Measurements from ENCODE around the gene GGA3.

Gene GGA3

DNA sequence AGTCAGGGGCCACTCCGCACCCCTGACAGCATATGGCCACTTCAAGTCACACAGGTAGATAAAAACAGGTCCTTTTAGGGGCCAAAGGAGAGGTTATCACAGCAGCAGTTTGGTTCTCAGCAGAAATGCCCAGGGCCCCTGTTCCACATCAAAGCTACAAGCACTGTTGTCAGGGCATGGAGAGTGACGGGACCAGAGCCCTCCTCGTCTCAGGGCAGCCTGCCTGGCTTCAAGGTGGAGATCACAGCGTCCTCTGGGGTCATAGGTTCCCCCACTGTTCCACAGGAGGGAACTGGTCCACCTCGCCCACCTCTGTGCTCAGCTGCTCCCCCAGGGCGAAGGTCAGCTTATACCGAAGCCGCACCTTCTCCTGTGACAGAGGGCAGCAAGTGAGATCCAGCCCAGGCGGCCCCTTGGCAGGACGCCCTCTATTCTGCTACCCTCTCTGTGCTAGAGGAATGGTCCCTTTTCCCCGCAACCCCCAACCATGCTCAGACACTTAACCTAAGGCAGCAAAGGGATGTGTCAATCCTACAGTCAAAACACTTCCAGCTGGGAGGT is 23.3 kb downstream of the GGA3 start:
- TF ChIP-seq CTCF (IDR thresholded peaks at IDR 0.05; ENCODE audit: low read depth, low read length), result no peak
- H3K4me3 ChIP-seq (ENCODE audit: low read depth, low read length), result no peak overlapping the region

DNA sequence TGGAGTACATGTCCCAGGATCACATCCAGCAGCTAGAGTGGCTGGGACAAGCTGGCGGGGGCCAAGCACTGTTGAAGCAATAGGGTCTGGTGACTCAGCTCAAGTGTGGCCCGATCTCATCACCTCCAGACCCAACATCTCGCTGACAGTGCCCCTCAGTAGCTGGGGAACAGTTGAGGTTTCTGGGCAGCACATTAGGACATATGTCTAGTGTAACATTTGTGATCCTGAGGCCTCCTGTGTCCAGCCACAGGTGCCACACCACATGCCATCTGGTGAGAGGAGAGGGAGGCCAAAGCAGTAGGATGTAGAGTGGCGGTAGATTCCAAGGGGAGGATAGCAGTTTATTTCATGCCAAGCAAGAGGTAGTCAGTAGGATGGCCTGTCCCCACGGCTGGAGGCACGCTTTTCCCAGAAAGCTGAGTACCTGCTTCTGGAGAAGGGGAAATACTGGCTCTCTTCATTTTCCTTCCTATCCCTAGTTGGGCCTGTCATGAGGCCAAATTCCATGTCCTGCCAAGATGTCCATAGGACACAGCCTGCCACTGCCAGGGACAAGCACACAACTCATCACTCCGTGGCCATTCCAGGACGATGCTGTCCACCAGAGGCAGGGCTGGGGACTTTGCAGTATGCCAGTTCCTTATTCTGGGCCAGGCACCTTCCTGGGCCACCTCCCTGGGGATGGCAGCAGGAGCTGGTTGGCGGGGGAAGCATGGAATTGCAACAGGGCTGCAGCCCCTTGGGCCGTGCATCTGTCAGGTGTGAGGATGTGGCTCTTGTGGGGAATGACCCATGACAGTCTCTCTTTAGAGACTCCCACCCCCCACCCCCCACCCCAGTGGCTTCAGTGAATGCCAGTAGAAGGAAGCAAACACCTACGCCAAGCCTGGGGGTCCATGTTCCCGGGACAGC is 24.0 kb downstream of the GGA3 start:
- TF ChIP-seq CTCF (IDR thresholded peaks at IDR 0.05; ENCODE audit: low read depth, low read length), result no peak
- no peak overlapping the region for H3K4me3 ChIP-seq (ENCODE audit: low read depth, low read length)

- H3K4me3 ChIP-seq (ENCODE audit: low read depth, low read length), result no peak overlapping the region
- TF ChIP-seq CTCF (IDR thresholded peaks at IDR 0.05; ENCODE audit: low read depth, low read length), result no peak
These were observed 28.6 kb downstream of the GGA3 start for GRCh38 chr17:75232786-75233185.

DNA sequence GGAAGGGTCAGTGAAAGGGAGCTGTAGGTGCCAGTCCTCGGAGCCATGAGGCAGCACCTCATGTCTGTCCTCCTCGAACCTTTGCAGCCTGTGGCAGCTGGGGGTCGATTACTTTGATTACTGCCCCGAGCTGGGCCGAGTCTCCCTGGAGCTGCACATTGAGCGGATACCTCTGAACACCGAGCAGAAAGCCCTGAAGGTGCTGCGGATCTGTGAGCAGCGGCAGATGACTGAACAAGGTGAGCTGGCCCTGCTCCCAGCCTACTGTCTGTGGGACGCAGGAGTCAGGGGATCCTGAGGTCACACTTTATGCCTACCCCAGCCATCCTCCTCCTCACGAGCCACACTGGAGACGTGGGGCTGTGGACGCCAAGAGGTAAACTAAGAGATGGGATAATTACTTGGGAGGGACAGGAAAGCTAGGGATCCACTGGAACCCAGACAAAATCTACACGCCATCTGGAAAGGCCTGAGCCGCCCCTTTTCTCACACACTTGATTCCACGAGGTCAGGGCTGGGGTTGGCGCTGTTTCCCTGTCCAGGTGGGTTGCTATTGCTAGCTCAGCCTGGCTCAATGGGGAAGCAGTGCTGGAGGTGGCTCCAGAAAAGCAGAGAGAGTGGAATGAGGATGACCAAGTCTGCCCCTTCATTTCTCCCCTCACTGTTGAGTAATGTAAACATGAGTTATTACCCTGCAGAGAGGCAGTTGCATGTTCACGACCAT is 29.5 kb downstream of the GGA3 start:
- H3K4me3 ChIP-seq (ENCODE audit: low read depth, low read length), result no peak overlapping the region
- TF ChIP-seq CTCF (IDR thresholded peaks at IDR 0.05; ENCODE audit: low read depth, low read length), result no peak

DNA sequence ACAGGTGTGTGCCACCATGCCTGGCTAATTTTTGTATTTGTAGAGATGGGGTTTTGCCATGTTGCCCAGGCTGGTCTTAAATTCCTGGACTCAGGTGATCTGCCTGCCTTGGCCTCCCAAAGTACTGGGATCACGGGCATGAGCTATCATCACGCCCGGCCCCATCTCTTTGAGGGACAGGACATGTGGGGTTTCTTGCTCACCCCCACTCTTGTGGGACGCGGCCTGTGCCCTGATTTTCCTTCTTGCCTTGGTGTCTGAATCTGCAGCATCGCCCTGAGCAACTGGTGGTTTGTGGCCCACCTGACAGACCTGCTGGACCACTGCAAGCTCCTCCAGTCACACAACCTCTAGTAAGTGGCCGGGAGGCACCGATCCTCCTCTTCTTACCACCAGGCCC is 30.3 kb downstream of the GGA3 start:
- H3K4me3 ChIP-seq (ENCODE audit: low read depth, low read length), result no peak overlapping the region
- TF ChIP-seq CTCF (IDR thresholded peaks at IDR 0.05; ENCODE audit: low read depth, low read length), result no peak

GRCh38 chr17:75228847-75229246 is 32.6 kb downstream of the GGA3 start:
- no peak overlapping the region for H3K4me3 ChIP-seq (ENCODE audit: low read depth, low read length)
- no peak for TF ChIP-seq CTCF (IDR thresholded peaks at IDR 0.05; ENCODE audit: low read depth, low read length)

DNA sequence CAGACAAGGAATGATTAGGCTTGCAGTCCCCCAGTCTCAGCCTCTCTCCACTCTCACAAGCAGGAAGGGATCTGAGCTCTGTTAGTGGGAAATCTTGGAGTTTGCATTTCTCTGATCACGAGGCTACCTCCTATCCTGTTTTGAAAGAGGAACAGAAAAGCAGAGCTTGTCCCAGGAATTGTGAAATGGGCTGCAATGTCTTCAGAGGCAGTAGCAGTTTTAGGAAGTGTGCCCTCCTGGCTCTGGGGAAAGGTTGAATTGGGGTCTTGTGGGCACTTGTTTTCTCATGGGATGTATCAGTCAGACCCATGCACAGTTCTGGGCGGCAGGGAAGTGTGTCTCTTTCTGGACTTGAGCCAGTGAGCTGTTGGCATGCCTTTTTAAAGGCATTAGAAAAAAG is 33.1 kb downstream of the GGA3 start:
- no peak for TF ChIP-seq CTCF (IDR thresholded peaks at IDR 0.05; ENCODE audit: low read depth, low read length)

More for the DNA sequence above, 33.1 kb downstream of the GGA3 start:
- H3K4me3 ChIP-seq (ENCODE audit: low read depth, low read length), result no peak overlapping the region

All from WI38 (cell line).